HepG2 (cell line): ENCODE measurements around the gene PEMT. TPM values are rescaled to one million over a fixed set of nuclear protein-coding genes. Genes with fewer than 3 reads are reported as not detected.

Experiments
- CEBPZ ChIP-seq: IDR thresholded peaks from 2 replicates; pipeline ENCODE4 v1.6.1; 2012; ENCODE audit warnings: low read length, improper control_type of control experiment
- HNRNPL ChIP-seq: fragments of 200-400 bp; formaldehyde crosslinking; IDR thresholded peaks from 2 replicates; pipeline ENCODE4 v1.6.1; 2017; ENCODE audit warnings: mild to moderate bottlenecking, low read depth, low read length
- REXO4 ChIP-seq: sonication (generic); formaldehyde crosslinking; IDR thresholded peaks from 2 replicates; pipeline ENCODE4 v1.8.0; 2022; ENCODE audit warnings: missing genetic modification reagents, mild to moderate bottlenecking, borderline replicate concordance
- RNF2 ChIP-seq: fragments of 450-650 bp; conservative IDR thresholded peaks from 2 replicates; pipeline ENCODE4 v1.6.1; 2016; ENCODE audit warnings: low read depth
- SALL1 ChIP-seq: sonication (generic); formaldehyde crosslinking; IDR thresholded peaks from 2 replicates; pipeline ENCODE4 v1.8.0; 2022; ENCODE audit warnings: mild to moderate bottlenecking, missing genetic modification reagents
- SNAI1 ChIP-seq: sonication (generic); formaldehyde crosslinking; IDR thresholded peaks from 2 replicates; pipeline ENCODE4 v1.5.0; 2020; ENCODE audit warnings: mild to moderate bottlenecking, missing genetic modification reagents, borderline replicate concordance
- THAP9 ChIP-seq: sonication (generic); formaldehyde crosslinking; IDR thresholded peaks from 2 replicates; pipeline ENCODE4; 2020; ENCODE audit warnings: missing genetic modification reagents, mild to moderate bottlenecking, borderline replicate concordance
- TP53 ChIP-seq: sonication (generic); formaldehyde crosslinking; conservative IDR thresholded peaks from 2 replicates; pipeline ENCODE4 v1.4.0; 2020; ENCODE audit warnings: missing genetic modification reagents
- U2AF2 ChIP-seq: fragments of 200-400 bp; formaldehyde crosslinking; IDR thresholded peaks from 2 replicates; pipeline ENCODE4 v1.6.1; 2017; ENCODE audit warnings: low read depth, mild to moderate bottlenecking, low read length
- ZNF678 ChIP-seq: sonication (generic); formaldehyde crosslinking; IDR thresholded peaks from 2 replicates; pipeline ENCODE4 v1.4.0; 2020; ENCODE audit warnings: mild to moderate bottlenecking, missing genetic modification reagents
- ZNF687 ChIP-seq: sonication (generic); formaldehyde crosslinking; IDR thresholded peaks from 2 replicates; pipeline ENCODE4 v1.5.1; 2020; ENCODE audit warnings: mild to moderate bottlenecking, missing genetic modification reagents, moderate library complexity
- ZNF7 ChIP-seq: IDR thresholded peaks from 2 replicates; pipeline ENCODE4 v1.6.1; 2016; ENCODE audit warnings: missing biosample characterization, missing genetic modification reagents
- ZNF766 ChIP-seq: sonication (generic); formaldehyde crosslinking; IDR thresholded peaks from 2 replicates; pipeline ENCODE4 v1.5.0; 2020; ENCODE audit warnings: missing genetic modification reagents, borderline replicate concordance
- ZNF788 ChIP-seq: sonication (generic); formaldehyde crosslinking; IDR thresholded peaks from 2 replicates; pipeline ENCODE4 v1.5.0; 2020; ENCODE audit warnings: mild to moderate bottlenecking, missing genetic modification reagents, borderline replicate concordance
- polyA plus RNA-seq, 8 experiments: library from polyadenylated mRNA; depleted of rRNA in 3 of 8; stranded (reverse) in 7 of 8; unstranded in 1 of 8; fragments of >200 nt; fragmentation: Illumina TruSeq in 4 of 8; extraction: Trizol in 4 of 8; gene quantifications; 2 replicates each; pipeline versions ENCODE4 v1.2.1 to v1.2.3, GENCODE V29; 2011 to 2016; ENCODE audit warnings: low read depth in 4 of 8, missing spikeins in 1 of 8, mixed read lengths in 1 of 8; ENCODE audit not compliant: insufficient read depth in 1 of 8
- total RNA-seq, 5 experiments: library from RNA; depleted of rRNA; stranded (reverse); fragments of >200 nt; fragmentation: Illumina TruSeq; extraction: Trizol; gene quantifications; 2 replicates each; pipeline ENCODE4 v1.2.3, GENCODE V29; 2016; ENCODE audit warnings: low read depth in 1 of 5
- TF ChIP-seq, protein P1 (sequence below): fragments of 450-650 bp; IDR thresholded peaks from 2 replicates; pipeline ENCODE4 v1.6.1; 2016

The PEMT gene
- total and polyA plus RNA-seq, 2 of the 13 experiments (the other 11 are each of a cell fraction or from before 2014, with no cell fraction given), result 31.7 to 43.6 TPM

- TF ChIP-seq CEBPZ (no peak), U2AF2 (no peak), ZNF7 (CRISPR knock-in tag) (no peak), TP53 (no peak), ZNF766 (0 out of 2 replicates have a peak, but pooled peaks have one; percentile 48), ZNF788 (CRISPR knock-in tag) (peak; percentile 44; the same call in 1 of the 2 replicates), THAP9 (CRISPR knock-in tag) (0 out of 2 replicates have a peak, but pooled peaks have one; percentile 30), ZNF678 (CRISPR knock-in tag) (no peak), SNAI1 (CRISPR knock-in tag) (no peak), REXO4 (CRISPR knock-in tag) (no peak), RNF2 (0 out of 2 replicates have a peak, but pooled peaks have one; percentile 36), ZNF687 (CRISPR knock-in tag) (peak; percentile 87), HNRNPL (0 out of 2 replicates have a peak, but pooled peaks have one; percentile 22), SALL1 (peak; percentile 54)
- TF ChIP-seq, protein P1, sequence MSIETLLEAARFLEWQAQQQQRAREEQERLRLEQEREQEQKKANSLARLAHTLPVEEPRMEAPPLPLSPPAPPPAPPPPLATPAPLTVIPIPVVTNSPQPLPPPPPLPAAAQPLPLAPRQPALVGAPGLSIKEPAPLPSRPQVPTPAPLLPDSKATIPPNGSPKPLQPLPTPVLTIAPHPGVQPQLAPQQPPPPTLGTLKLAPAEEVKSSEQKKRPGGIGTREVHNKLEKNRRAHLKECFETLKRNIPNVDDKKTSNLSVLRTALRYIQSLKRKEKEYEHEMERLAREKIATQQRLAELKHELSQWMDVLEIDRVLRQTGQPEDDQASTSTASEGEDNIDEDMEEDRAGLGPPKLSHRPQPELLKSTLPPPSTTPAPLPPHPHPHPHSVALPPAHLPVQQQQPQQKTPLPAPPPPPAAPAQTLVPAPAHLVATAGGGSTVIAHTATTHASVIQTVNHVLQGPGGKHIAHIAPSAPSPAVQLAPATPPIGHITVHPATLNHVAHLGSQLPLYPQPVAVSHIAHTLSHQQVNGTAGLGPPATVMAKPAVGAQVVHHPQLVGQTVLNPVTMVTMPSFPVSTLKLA, result peak; percentile 96
Measured at GRCh38 chr17:17528696-17529652, 62.5 kb downstream of the PEMT start (continued).
